WTC11 (cell line): ENCODE measurements around the gene ARHGAP40. TPM values are rescaled to one million over a fixed set of nuclear protein-coding genes. Genes with fewer than 3 reads are reported as not detected.

Experiments
- ATF1 ChIP-seq: sonication (generic); formaldehyde crosslinking; IDR thresholded peaks from 2 replicates; pipeline ENCODE4 v1.8.1; 2023; ENCODE audit warnings: mild to moderate bottlenecking, moderate library complexity, missing genetic modification reagents
- CREB1 ChIP-seq: sonication (generic); formaldehyde crosslinking; IDR thresholded peaks from 2 replicates; pipeline ENCODE4 v1.8.0; 2023; ENCODE audit warnings: mild to moderate bottlenecking, missing genetic modification reagents
- ELF4 ChIP-seq: sonication (generic); formaldehyde crosslinking; IDR thresholded peaks from 2 replicates; pipeline ENCODE4 v1.8.1; 2022; ENCODE audit warnings: low read depth, mild to moderate bottlenecking, moderate library complexity, missing genetic modification reagents
- ETV6 ChIP-seq: sonication (generic); formaldehyde crosslinking; IDR thresholded peaks from 2 replicates; pipeline ENCODE4 v1.8.1; 2022; ENCODE audit warnings: mild to moderate bottlenecking, missing genetic modification reagents
- FOXJ3 ChIP-seq: sonication (generic); formaldehyde crosslinking; IDR thresholded peaks from 2 replicates; pipeline ENCODE4 v1.9.0; 2021; ENCODE audit warnings: missing genetic modification reagents, mild to moderate bottlenecking, borderline replicate concordance
- FOXP1 ChIP-seq: sonication (generic); formaldehyde crosslinking; IDR thresholded peaks from 2 replicates; pipeline ENCODE4 v1.8.0; 2022; ENCODE audit warnings: missing genetic modification reagents, mild to moderate bottlenecking, moderate library complexity, borderline replicate concordance
- GTF2I ChIP-seq: fragments of 250-450 bp; sonication (Bioruptor Pico); conservative IDR thresholded peaks from 2 replicates; pipeline ENCODE4 v1.4.0; 2021; ENCODE audit warnings: mild to moderate bottlenecking
- HMGA2 ChIP-seq: fragments of 250-450 bp; sonication (Bioruptor Pico); IDR thresholded peaks from 2 replicates; pipeline ENCODE4 v1.4.0; 2021; ENCODE audit warnings: mild to moderate bottlenecking, moderate library complexity
- IRF2 ChIP-seq: sonication (generic); formaldehyde crosslinking; IDR thresholded peaks from 2 replicates; pipeline ENCODE4 v1.8.0; 2022; ENCODE audit warnings: low read depth, missing genetic modification reagents, borderline replicate concordance
- JAZF1 ChIP-seq: fragments of 250-450 bp; sonication (Bioruptor Pico); IDR thresholded peaks from 2 replicates; pipeline ENCODE4 v1.9.0; 2021; ENCODE audit warnings: moderate library complexity, mild to moderate bottlenecking, inconsistent platforms
- NFATC4 ChIP-seq: fragments of 250-450 bp; sonication (Bioruptor Pico); IDR thresholded peaks from 2 replicates; pipeline ENCODE4 v1.9.0; 2021; ENCODE audit warnings: mild to moderate bottlenecking
- NR3C1 ChIP-seq: sonication (generic); formaldehyde crosslinking; conservative IDR thresholded peaks from 2 replicates; pipeline ENCODE4 v1.8.1; 2023; ENCODE audit warnings: low read depth, mild to moderate bottlenecking, missing genetic modification reagents
- SMAD3 ChIP-seq: sonication (generic); formaldehyde crosslinking; IDR thresholded peaks from 2 replicates; pipeline ENCODE4 v1.8.0; 2022; ENCODE audit warnings: missing genetic modification reagents, mild to moderate bottlenecking, borderline replicate concordance
- SP1 ChIP-seq: sonication (generic); formaldehyde crosslinking; conservative IDR thresholded peaks from 2 replicates; pipeline ENCODE4 v1.8.1; 2022; ENCODE audit warnings: missing genetic modification reagents
- ZNF138 ChIP-seq: sonication (generic); formaldehyde crosslinking; conservative IDR thresholded peaks from 2 replicates; pipeline ENCODE4 v1.8.1; 2022; ENCODE audit warnings: mild to moderate bottlenecking, moderate library complexity, missing genetic modification reagents
- ZNF232 ChIP-seq: sonication (generic); formaldehyde crosslinking; IDR thresholded peaks from 2 replicates; pipeline ENCODE4 v1.8.0; 2022; ENCODE audit warnings: mild to moderate bottlenecking, missing genetic modification reagents
- ZNF317 ChIP-seq: sonication (generic); formaldehyde crosslinking; IDR thresholded peaks from 2 replicates; pipeline ENCODE4 v1.8.1; 2023; ENCODE audit warnings: low read depth, mild to moderate bottlenecking, moderate library complexity, missing genetic modification reagents, borderline replicate concordance
- total RNA-seq: library from RNA; stranded (reverse); gene quantifications from 3 replicates; pipeline ENCODE4 v1.2.3, GENCODE V29; 2021
- TF ChIP-seq, protein P1 (sequence below): sonication (generic); formaldehyde crosslinking; IDR thresholded peaks from 2 replicates; pipeline ENCODE4 v1.8.1; 2022; ENCODE audit warnings: mild to moderate bottlenecking, missing genetic modification reagents, moderate library complexity, borderline replicate concordance
- TF ChIP-seq, protein P2 (sequence below): sonication (generic); formaldehyde crosslinking; IDR thresholded peaks from 2 replicates; pipeline ENCODE4 v1.8.1; 2023; ENCODE audit warnings: mild to moderate bottlenecking, missing genetic modification reagents, moderate library complexity
- TF ChIP-seq, protein P3 (sequence below): sonication (generic); formaldehyde crosslinking; IDR thresholded peaks from 2 replicates; pipeline ENCODE4 v1.8.1; 2022; ENCODE audit warnings: missing genetic modification reagents, borderline replicate concordance
- TF ChIP-seq, protein P4 (sequence below): sonication (generic); formaldehyde crosslinking; IDR thresholded peaks from 2 replicates; pipeline ENCODE4 v1.8.1; 2023; ENCODE audit warnings: mild to moderate bottlenecking, missing genetic modification reagents, borderline replicate concordance
- TF ChIP-seq, protein P5 (sequence below): sonication (generic); formaldehyde crosslinking; IDR thresholded peaks from 2 replicates; pipeline ENCODE4 v1.8.1; 2023; ENCODE audit warnings: mild to moderate bottlenecking, missing genetic modification reagents
- TF ChIP-seq, protein P6 (sequence below): fragments of 250-450 bp; sonication (Bioruptor Pico); IDR thresholded peaks from 2 replicates; pipeline ENCODE4 v2.1.2; 2022; ENCODE audit warnings: mild to moderate bottlenecking, moderate library complexity
- TF ChIP-seq, protein P7 (sequence below): sonication (generic); formaldehyde crosslinking; IDR thresholded peaks from 2 replicates; pipeline ENCODE4 v1.8.1; 2022; ENCODE audit warnings: low read depth, missing genetic modification reagents, borderline replicate concordance

The ARHGAP40 gene
- total RNA-seq, 1 experiment from 2014 or later = 0.72 TPM

DNA sequence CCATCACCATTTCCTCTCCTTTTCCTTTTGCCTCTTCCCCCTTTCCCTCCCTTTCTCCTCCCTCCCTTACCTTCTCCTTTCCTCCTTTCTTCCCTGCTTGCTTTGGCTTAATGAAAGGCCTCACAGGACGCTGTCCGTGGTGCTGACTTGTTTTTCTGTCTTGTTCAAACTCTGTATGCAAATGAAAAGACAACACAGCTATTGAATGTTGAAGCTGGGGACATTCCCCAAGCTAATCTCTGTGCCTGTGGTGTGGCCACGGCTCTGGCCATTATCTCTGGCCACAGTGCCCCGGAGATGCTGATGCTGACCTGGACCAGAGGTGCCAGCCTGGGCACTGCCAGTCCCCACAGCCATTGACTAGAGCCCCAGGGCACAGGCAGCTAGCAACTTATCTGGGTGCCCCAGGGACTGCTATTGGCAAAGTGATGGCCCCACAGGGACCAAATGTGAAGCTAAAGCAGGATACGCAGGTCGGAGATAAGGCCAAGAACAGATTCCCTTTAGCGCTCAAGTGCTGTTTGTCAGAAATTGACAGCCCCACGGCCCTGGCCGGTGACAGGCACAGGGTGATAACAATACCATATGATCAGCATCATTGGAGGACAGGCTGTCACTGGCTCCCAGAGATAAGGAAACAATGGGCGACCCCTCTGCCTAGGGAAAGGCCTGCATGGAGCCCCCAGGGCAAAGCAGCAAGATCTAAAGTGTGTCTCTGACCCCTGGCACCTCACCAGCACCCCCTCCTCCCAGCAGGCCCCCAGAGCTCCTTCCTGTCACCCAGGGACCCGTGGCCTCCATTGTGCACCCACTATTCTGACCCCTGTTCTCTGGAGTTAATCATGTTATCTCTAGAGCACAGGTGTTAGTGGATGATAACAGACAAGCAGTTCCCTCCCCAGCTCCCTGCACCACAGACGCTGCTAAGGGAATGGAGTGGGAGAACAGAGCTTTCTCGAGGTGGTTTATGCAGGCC lies 91.1 kb downstream of the ARHGAP40 start (continued):
- TF ChIP-seq, protein P1, sequence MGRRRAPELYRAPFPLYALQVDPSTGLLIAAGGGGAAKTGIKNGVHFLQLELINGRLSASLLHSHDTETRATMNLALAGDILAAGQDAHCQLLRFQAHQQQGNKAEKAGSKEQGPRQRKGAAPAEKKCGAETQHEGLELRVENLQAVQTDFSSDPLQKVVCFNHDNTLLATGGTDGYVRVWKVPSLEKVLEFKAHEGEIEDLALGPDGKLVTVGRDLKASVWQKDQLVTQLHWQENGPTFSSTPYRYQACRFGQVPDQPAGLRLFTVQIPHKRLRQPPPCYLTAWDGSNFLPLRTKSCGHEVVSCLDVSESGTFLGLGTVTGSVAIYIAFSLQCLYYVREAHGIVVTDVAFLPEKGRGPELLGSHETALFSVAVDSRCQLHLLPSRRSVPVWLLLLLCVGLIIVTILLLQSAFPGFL (CRISPR knock-in tag) = peak; percentile 85; the same call in 1 of the 2 replicates
- no peak for TF ChIP-seq NR3C1 (CRISPR knock-in tag)
- TF ChIP-seq ZNF317 (CRISPR knock-in tag) = no peak
- TF ChIP-seq JAZF1 (CRISPR knock-in tag) = no peak
- 0 out of 2 replicates have a peak, but pooled peaks have one; percentile 76 for TF ChIP-seq ZNF232 (CRISPR knock-in tag)
- no peak for TF ChIP-seq HMGA2
- TF ChIP-seq CREB1 (CRISPR knock-in tag) = 0 out of 2 replicates have a peak, but pooled peaks have one; percentile 34
- TF ChIP-seq FOXP1 (CRISPR knock-in tag) = peak; percentile 52; the same call in 1 of the 2 replicates
- no peak for TF ChIP-seq GTF2I
- no peak for TF ChIP-seq ATF1 (CRISPR knock-in tag)
- TF ChIP-seq, protein P2, sequence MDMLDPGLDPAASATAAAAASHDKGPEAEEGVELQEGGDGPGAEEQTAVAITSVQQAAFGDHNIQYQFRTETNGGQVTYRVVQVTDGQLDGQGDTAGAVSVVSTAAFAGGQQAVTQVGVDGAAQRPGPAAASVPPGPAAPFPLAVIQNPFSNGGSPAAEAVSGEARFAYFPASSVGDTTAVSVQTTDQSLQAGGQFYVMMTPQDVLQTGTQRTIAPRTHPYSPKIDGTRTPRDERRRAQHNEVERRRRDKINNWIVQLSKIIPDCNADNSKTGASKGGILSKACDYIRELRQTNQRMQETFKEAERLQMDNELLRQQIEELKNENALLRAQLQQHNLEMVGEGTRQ (CRISPR knock-in tag) = no peak
- no peak for TF ChIP-seq IRF2 (CRISPR knock-in tag)
- TF ChIP-seq ZNF138 (CRISPR knock-in tag) = no peak
- TF ChIP-seq, protein P3, sequence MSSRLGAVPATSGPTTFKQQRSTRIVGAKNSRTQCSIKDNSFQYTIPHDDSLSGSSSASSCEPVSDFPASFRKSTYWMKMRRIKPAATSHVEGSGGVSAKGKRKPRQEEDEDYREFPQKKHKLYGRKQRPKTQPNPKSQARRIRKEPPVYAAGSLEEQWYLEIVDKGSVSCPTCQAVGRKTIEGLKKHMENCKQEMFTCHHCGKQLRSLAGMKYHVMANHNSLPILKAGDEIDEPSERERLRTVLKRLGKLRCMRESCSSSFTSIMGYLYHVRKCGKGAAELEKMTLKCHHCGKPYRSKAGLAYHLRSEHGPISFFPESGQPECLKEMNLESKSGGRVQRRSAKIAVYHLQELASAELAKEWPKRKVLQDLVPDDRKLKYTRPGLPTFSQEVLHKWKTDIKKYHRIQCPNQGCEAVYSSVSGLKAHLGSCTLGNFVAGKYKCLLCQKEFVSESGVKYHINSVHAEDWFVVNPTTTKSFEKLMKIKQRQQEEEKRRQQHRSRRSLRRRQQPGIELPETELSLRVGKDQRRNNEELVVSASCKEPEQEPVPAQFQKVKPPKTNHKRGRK (CRISPR knock-in tag) = 0 out of 2 replicates have a peak, but pooled peaks have one; percentile 56
- TF ChIP-seq, protein P4, sequence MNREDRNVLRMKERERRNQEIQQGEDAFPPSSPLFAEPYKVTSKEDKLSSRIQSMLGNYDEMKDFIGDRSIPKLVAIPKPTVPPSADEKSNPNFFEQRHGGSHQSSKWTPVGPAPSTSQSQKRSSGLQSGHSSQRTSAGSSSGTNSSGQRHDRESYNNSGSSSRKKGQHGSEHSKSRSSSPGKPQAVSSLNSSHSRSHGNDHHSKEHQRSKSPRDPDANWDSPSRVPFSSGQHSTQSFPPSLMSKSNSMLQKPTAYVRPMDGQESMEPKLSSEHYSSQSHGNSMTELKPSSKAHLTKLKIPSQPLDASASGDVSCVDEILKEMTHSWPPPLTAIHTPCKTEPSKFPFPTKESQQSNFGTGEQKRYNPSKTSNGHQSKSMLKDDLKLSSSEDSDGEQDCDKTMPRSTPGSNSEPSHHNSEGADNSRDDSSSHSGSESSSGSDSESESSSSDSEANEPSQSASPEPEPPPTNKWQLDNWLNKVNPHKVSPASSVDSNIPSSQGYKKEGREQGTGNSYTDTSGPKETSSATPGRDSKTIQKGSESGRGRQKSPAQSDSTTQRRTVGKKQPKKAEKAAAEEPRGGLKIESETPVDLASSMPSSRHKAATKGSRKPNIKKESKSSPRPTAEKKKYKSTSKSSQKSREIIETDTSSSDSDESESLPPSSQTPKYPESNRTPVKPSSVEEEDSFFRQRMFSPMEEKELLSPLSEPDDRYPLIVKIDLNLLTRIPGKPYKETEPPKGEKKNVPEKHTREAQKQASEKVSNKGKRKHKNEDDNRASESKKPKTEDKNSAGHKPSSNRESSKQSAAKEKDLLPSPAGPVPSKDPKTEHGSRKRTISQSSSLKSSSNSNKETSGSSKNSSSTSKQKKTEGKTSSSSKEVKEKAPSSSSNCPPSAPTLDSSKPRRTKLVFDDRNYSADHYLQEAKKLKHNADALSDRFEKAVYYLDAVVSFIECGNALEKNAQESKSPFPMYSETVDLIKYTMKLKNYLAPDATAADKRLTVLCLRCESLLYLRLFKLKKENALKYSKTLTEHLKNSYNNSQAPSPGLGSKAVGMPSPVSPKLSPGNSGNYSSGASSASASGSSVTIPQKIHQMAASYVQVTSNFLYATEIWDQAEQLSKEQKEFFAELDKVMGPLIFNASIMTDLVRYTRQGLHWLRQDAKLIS (CRISPR knock-in tag) = no peak
- TF ChIP-seq ETV6 = 0 out of 2 replicates have a peak, but pooled peaks have one; percentile 58
- no peak for TF ChIP-seq NFATC4 (CRISPR knock-in tag)
- TF ChIP-seq, protein P5, sequence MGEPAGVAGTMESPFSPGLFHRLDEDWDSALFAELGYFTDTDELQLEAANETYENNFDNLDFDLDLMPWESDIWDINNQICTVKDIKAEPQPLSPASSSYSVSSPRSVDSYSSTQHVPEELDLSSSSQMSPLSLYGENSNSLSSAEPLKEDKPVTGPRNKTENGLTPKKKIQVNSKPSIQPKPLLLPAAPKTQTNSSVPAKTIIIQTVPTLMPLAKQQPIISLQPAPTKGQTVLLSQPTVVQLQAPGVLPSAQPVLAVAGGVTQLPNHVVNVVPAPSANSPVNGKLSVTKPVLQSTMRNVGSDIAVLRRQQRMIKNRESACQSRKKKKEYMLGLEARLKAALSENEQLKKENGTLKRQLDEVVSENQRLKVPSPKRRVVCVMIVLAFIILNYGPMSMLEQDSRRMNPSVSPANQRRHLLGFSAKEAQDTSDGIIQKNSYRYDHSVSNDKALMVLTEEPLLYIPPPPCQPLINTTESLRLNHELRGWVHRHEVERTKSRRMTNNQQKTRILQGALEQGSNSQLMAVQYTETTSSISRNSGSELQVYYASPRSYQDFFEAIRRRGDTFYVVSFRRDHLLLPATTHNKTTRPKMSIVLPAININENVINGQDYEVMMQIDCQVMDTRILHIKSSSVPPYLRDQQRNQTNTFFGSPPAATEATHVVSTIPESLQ (CRISPR knock-in tag) = no peak
- TF ChIP-seq, protein P6, sequence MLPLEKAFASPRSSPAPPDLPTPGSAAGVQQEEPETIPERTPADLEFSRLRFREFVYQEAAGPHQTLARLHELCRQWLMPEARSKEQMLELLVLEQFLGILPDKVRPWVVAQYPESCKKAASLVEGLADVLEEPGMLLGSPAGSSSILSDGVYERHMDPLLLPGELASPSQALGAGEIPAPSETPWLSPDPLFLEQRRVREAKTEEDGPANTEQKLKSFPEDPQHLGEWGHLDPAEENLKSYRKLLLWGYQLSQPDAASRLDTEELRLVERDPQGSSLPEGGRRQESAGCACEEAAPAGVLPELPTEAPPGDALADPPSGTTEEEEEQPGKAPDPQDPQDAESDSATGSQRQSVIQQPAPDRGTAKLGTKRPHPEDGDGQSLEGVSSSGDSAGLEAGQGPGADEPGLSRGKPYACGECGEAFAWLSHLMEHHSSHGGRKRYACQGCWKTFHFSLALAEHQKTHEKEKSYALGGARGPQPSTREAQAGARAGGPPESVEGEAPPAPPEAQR (CRISPR knock-in tag) = no peak
- peak; percentile 90; the same call in 1 of the 2 replicates for TF ChIP-seq SMAD3 (CRISPR knock-in tag)
- no peak for TF ChIP-seq ELF4 (CRISPR knock-in tag)
- TF ChIP-seq FOXJ3 (CRISPR knock-in tag) = no peak
- TF ChIP-seq, protein P7, sequence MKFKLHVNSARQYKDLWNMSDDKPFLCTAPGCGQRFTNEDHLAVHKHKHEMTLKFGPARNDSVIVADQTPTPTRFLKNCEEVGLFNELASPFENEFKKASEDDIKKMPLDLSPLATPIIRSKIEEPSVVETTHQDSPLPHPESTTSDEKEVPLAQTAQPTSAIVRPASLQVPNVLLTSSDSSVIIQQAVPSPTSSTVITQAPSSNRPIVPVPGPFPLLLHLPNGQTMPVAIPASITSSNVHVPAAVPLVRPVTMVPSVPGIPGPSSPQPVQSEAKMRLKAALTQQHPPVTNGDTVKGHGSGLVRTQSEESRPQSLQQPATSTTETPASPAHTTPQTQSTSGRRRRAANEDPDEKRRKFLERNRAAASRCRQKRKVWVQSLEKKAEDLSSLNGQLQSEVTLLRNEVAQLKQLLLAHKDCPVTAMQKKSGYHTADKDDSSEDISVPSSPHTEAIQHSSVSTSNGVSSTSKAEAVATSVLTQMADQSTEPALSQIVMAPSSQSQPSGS (CRISPR knock-in tag) = peak; percentile 55; the same call in 1 of the 2 replicates
- peak; percentile 54 for TF ChIP-seq SP1 (CRISPR knock-in tag)
